H1 (cell line): ENCODE results near the gene PRRT1. TPM values are rescaled to one million over a fixed set of nuclear protein-coding genes. Genes with fewer than 3 reads are reported as not detected.

ENCODE experiments used
- CTCF ChIA-PET: fragments of 300-600 bp; sonication (Branson Sonifier 250); formaldehyde crosslinking; loops from one replicate; lab custom pipeline; 2021; ENCODE audit not compliant: partially characterized antibody; lab: Charles Lee
- POLR2A ChIA-PET: fragments of 300-600 bp; sonication (Branson Sonifier 250); formaldehyde crosslinking; loops from one replicate; lab custom pipeline; 2021; ENCODE audit warnings: inconsistent platforms; ENCODE audit not compliant: partially characterized antibody; lab: Charles Lee
- DNase-seq, 2 experiments: peaks; one replicate each; pipeline versions ENCODE4 v3.0.0 to v3.0.0-alpha.2; 2010 to 2022; ENCODE audit warnings: low spot score in 2 of 2, low read depth in 1 of 2, mixed read lengths in 1 of 2
- FAIRE-seq: peaks from 2 replicates; lab custom pipeline; 2011; peaks lifted over from hg19 to GRCh38; lab: Jason Lieb, UNC
- H2AFZ ChIP-seq: 2 replicates; pipeline ENCODE4 v1.8.1; 2012; ENCODE audit warnings: low read length, inconsistent platforms
- H2AK5ac ChIP-seq: 2 replicates; pipeline ENCODE4 v1.6.1; 2013; ENCODE audit warnings: low read depth, low read length
- H2BK120ac ChIP-seq: replicated peaks from 2 replicates; pipeline ENCODE3; 2013; ENCODE audit warnings: low read depth, low read length, inconsistent platforms
- H2BK12ac ChIP-seq: 2 replicates; pipeline ENCODE4 v1.6.1; 2013; ENCODE audit warnings: low read depth, low read length
- H2BK15ac ChIP-seq: 2 replicates; pipeline ENCODE4 v1.6.1; 2013; ENCODE audit warnings: low read length
- H2BK20ac ChIP-seq: 2 replicates; pipeline ENCODE4 v1.6.1; 2013; ENCODE audit warnings: low read length
- H2BK5ac ChIP-seq: 2 replicates; pipeline ENCODE4 v1.6.1; 2013; ENCODE audit warnings: low read depth, low read length
- H3K14ac ChIP-seq: 2 replicates; pipeline ENCODE4 v1.6.1; 2013; ENCODE audit warnings: inconsistent platforms; ENCODE audit not compliant: insufficient read length
- H3K18ac ChIP-seq: 2 replicates; pipeline ENCODE4 v1.6.1; 2013; ENCODE audit warnings: low read length; ENCODE audit errors: extremely low read depth
- H3K23ac ChIP-seq: 2 replicates; pipeline ENCODE4 v1.6.1; 2013; ENCODE audit warnings: inconsistent platforms; ENCODE audit not compliant: insufficient read length
- H3K23me2 ChIP-seq: 2 replicates; pipeline ENCODE4 v1.6.1; 2013; ENCODE audit warnings: low read depth, low read length
- H3K27ac ChIP-seq: 2 replicates; pipeline ENCODE4 v1.6.1; 2011; ENCODE audit warnings: low read depth, low read length, inconsistent platforms
- H3K27me3 ChIP-seq, 4 experiments: replicated peaks in 1 of 4; 1 replicate in 1 of 4; 2 replicates in 3 of 4; pipeline versions ENCODE4 v1.6.1 to v1.8.1; 2011 to 2013; ENCODE audit warnings: low read length in 3 of 4, mild to moderate bottlenecking in 3 of 4, inconsistent platforms in 2 of 4, mixed read lengths in 2 of 4, moderate library complexity in 1 of 4; ENCODE audit not compliant: control insufficient read depth in 3 of 4, insufficient read depth in 3 of 4; ENCODE audit errors: extremely low read depth in 1 of 4
- H3K36me3 ChIP-seq, 4 experiments: 2 replicates each; pipeline versions ENCODE4 v1.6.1 to v1.8.1; 2011 to 2013; ENCODE audit warnings: mild to moderate bottlenecking in 4 of 4, low read length in 3 of 4, moderate library complexity in 2 of 4, control low read depth in 1 of 4, inconsistent platforms in 1 of 4; ENCODE audit not compliant: insufficient read depth in 4 of 4, control insufficient read depth in 2 of 4
- H3K4ac ChIP-seq: replicated peaks from 2 replicates; pipeline ENCODE3; 2013; ENCODE audit warnings: low read length, low read depth, mixed read lengths, inconsistent platforms; ENCODE audit not compliant: insufficient read length
- H3K4me1 ChIP-seq, 4 experiments: replicated peaks in 1 of 4; 1 replicate in 1 of 4; 2 replicates in 3 of 4; pipeline versions ENCODE4 v1.6.1 to v1.8.1; 2011 to 2013; ENCODE audit warnings: low read length in 3 of 4, inconsistent platforms in 2 of 4, mixed read lengths in 1 of 4; ENCODE audit not compliant: insufficient read depth in 4 of 4, control insufficient read depth in 3 of 4
- H3K4me2 ChIP-seq, 2 experiments: 2 replicates each; pipeline versions ENCODE4 v1.6.1 to v1.8.1; 2011 to 2013; ENCODE audit warnings: low read depth in 2 of 2, low read length in 2 of 2, control low read depth in 1 of 2, inconsistent platforms in 1 of 2, mild to moderate bottlenecking in 1 of 2; ENCODE audit not compliant: insufficient read depth in 1 of 2
- H3K4me3 ChIP-seq, 4 experiments: fragments of 200-600, 300-600 bp in 1 of 4; sonication (generic), shearing (Covaris generic), sonication (Bioruptor Twin) in 1 of 4; 2 replicates each; pipeline versions ENCODE4 v1.5.1 to v1.8.1; 2011 to 2016; ENCODE audit warnings: low read length in 4 of 4, low read depth in 3 of 4, control low read depth in 2 of 4, inconsistent platforms in 2 of 4, mild to moderate bottlenecking in 2 of 4, mixed read lengths in 1 of 4, moderate library complexity in 1 of 4; ENCODE audit not compliant: insufficient read depth in 2 of 4; ENCODE audit errors: extremely low read depth in 1 of 4
- H3K56ac ChIP-seq: replicated peaks from 2 replicates; pipeline ENCODE3; 2013; ENCODE audit warnings: low read depth, mild to moderate bottlenecking, mixed read lengths, low read length, inconsistent platforms; ENCODE audit not compliant: insufficient read length
- H3K79me1 ChIP-seq: 2 replicates; pipeline ENCODE4 v1.6.1; 2013; ENCODE audit warnings: low read depth, low read length, control low read depth
- H3K79me2 ChIP-seq, 2 experiments: 2 replicates each; pipeline versions ENCODE4 v1.6.1 to v1.8.1; 2012 to 2013; ENCODE audit warnings: low read length in 2 of 2, mild to moderate bottlenecking in 2 of 2, inconsistent platforms in 1 of 2; ENCODE audit not compliant: insufficient read depth in 2 of 2, control insufficient read depth in 1 of 2
- H3K9ac ChIP-seq, 4 experiments: replicated peaks in 1 of 4; 1 replicate in 1 of 4; 2 replicates in 3 of 4; pipeline versions ENCODE4 v1.6.1 to v1.8.1; 2011 to 2013; ENCODE audit warnings: low read depth in 3 of 4, low read length in 3 of 4, control low read depth in 2 of 4, mild to moderate bottlenecking in 2 of 4, moderate library complexity in 2 of 4, inconsistent platforms in 1 of 4; ENCODE audit errors: extremely low read depth in 1 of 4
- H3K9me3 ChIP-seq, 2 experiments: 2 replicates each; pipeline versions ENCODE4 v1.6.1 to v1.8.1; 2012 to 2013; ENCODE audit warnings: mild to moderate bottlenecking in 2 of 2, moderate library complexity in 2 of 2, control low read depth in 1 of 2, inconsistent platforms in 1 of 2, low read depth in 1 of 2, low read length in 1 of 2, mixed read lengths in 1 of 2; ENCODE audit not compliant: insufficient read depth in 2 of 2
- H4K20me1 ChIP-seq, 2 experiments: replicated peaks in 1 of 2; 2 replicates each; pipeline versions ENCODE3 to v1.8.1; 2011 to 2013; ENCODE audit warnings: inconsistent platforms in 2 of 2, low read length in 2 of 2, mild to moderate bottlenecking in 1 of 2; ENCODE audit not compliant: insufficient read depth in 2 of 2, control insufficient read depth in 1 of 2
- H4K5ac ChIP-seq: 2 replicates; pipeline ENCODE4 v1.6.1; 2013; ENCODE audit warnings: low read length, low read depth, mixed read lengths, inconsistent platforms; ENCODE audit not compliant: insufficient read length
- H4K8ac ChIP-seq: 2 replicates; pipeline ENCODE4 v1.8.0; 2013; ENCODE audit warnings: mild to moderate bottlenecking, moderate library complexity, low read length, inconsistent platforms; ENCODE audit not compliant: insufficient read depth; ENCODE audit errors: extremely low read depth
- H4K91ac ChIP-seq: replicated peaks from 2 replicates; pipeline ENCODE3; 2013; ENCODE audit warnings: low read length, mixed read lengths, inconsistent platforms; ENCODE audit not compliant: insufficient read length
- CBX8 ChIP-seq: fragments of 300-800, 300-1000 bp; sonication (generic); IDR thresholded peaks from 2 replicates; pipeline ENCODE4 v1.7.1; 2016; ENCODE audit warnings: low read depth, low read length, borderline replicate concordance
- EP300 ChIP-seq, 2 experiments: IDR thresholded peaks; 1 replicate in 1 of 2; 2 replicates in 1 of 2; pipeline ENCODE4 v1.6.1; 2011 to 2012; ENCODE audit warnings: low read depth in 2 of 2, low read length in 2 of 2, mild to moderate bottlenecking in 2 of 2, borderline replicate concordance in 1 of 2, inconsistent platforms in 1 of 2, moderate library complexity in 1 of 2
- NANOG ChIP-seq: IDR thresholded peaks from 2 replicates; pipeline ENCODE4 v1.6.1; 2011; ENCODE audit warnings: low read length, low read depth, mild to moderate bottlenecking, inconsistent platforms; ENCODE audit not compliant: insufficient read depth, poor library complexity, severe bottlenecking
- POLR2A ChIP-seq, 2 experiments: IDR thresholded peaks; 1 replicate in 1 of 2; 2 replicates in 1 of 2; pipeline ENCODE4 v1.6.1; 2011; ENCODE audit warnings: low read depth in 2 of 2, low read length in 2 of 2, mild to moderate bottlenecking in 2 of 2; ENCODE audit errors: control extremely low read depth in 1 of 2
- RAD21 ChIP-seq, 2 experiments: IDR thresholded peaks in 1 of 2; conservative IDR thresholded peaks in 1 of 2; 2 replicates each; pipeline ENCODE4 v1.6.1; 2011; ENCODE audit warnings: low read depth in 2 of 2, low read length in 2 of 2, improper control_type of control experiment in 1 of 2, inconsistent platforms in 1 of 2, mild to moderate bottlenecking in 1 of 2, moderate library complexity in 1 of 2
- SP1 ChIP-seq: IDR thresholded peaks from 2 replicates; pipeline ENCODE4 v1.6.1; 2011; ENCODE audit warnings: low read depth, low read length
- ZNF274 ChIP-seq: IDR thresholded peaks from 2 replicates; pipeline ENCODE4 v1.7.0; 2012; ENCODE audit warnings: low read length, borderline replicate concordance; ENCODE audit errors: extremely low read depth
- WGBS, 2 experiments: shearing (Covaris generic) in 1 of 2; methylation state at CpG; one replicate each; pipeline versions ENCODE4 v1.1.6 to v1.1.7; 2013 to 2015; ENCODE audit warnings: low lambda C conversion rate in 2 of 2, mixed read lengths in 2 of 2, inconsistent platforms in 1 of 2, low coverage in 1 of 2, missing lambda C conversion rate in 1 of 2; ENCODE audit not compliant: insufficient replicate concordance in 2 of 2, insufficient coverage in 1 of 2, insufficient read length in 1 of 2; ENCODE audit errors: extremely low coverage in 1 of 2, missing lambda C conversion rate in 1 of 2; 5-methylcytosine and 5-hydroxymethylcytosine counted together
- polyA plus RNA-seq, 7 experiments: library from polyadenylated mRNA; depleted of rRNA in 3 of 7; stranded (reverse) in 5 of 7; unstranded in 2 of 7; fragments of >200 nt in 5 of 7; fragments of 200-250 nt in 2 of 7; gene quantifications; 1 replicate in 5 of 7; 2 replicates in 1 of 7; 4 replicates in 1 of 7; pipeline versions ENCODE4 v1.2.1 to v1.2.3, GENCODE V29; 2011 to 2013; ENCODE audit warnings: missing spikeins in 2 of 7, mixed read lengths in 2 of 7
- total RNA-seq: library from RNA; stranded (reverse); fragmentation: NEBNext Ultra II Directional; extraction: Animal tissue kit (Norgen Biotek cat#: 25700); gene quantifications from 2 replicates; pipeline ENCODE4 v1.2.1, GENCODE V29; 2021

The PRRT1 gene
- total and polyA plus RNA-seq, 2 of the 8 experiments (the other 6 are each of a cell fraction or from before 2014, with no cell fraction given), result 0.71 to 2.8 TPM

DNA sequence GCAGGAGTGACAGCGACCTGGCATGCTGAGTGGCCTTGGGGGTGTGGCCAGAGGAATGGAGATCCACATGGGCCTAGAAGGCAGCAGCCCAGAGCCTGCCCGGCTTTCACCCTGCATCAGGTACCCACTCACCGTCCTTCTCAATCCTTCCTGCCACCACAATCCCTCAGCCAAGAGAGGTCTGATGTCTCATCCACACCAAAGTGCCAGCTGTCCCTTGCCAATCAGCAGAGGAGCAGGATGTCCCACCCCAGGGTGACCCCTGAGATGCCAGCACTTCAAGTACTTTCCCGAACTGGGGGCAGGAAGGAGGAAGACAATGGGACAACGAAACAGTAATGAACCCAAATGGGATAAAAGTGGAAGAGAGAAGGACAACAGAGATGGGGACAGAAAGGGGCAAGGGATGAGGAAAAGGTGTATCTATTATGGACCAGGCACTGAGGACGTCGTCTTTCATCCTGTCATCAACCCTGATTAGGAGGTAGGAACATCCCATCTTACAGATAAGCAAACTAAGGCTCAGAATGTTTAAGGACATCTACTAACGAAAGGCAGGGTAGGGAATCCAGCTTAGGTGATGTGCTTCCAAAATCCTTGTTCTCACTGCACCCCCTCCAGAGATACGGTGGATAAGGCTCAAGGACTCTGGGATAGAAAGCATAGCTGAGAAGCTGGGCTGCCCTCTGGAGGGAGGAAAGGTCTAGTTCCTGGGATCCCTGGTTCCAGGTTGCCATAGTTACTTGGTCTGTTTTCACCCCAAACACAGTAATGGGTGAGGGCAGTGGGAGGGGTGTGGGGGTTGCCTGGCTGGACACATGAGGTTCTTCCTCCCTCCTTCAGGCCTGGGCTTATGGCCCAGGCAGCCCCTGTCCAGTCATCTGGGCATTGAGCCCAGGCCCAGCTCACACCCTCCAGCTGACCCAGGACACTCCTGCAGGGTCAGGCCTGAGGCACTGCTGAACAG, 38.1 kb downstream of the PRRT1 start:
- H4K91ac ChIP-seq, result no peak overlapping the region
- no peak overlapping the region for H2BK20ac ChIP-seq
- no peak overlapping the region for H3K23ac ChIP-seq
- peak overlapping the region; percentile 47; the same call in 1 of the 2 replicates for H4K8ac ChIP-seq
- H3K27me3 ChIP-seq, result peaks cover 0 to 5% (median 4%) of the 10 kb centered on the region in 4 experiments; a peak in 5 of 7 replicates
- no peak overlapping the region; the same call in 1 of the 2 replicates for H2AK5ac ChIP-seq
- ChIA-PET CTCF (interaction anchor here (0.8 to 2.4 kb wide), 14 partner anchors 10 to 322 kb away, joined by 3 to 9 read pairs (median 5); no protein-coding TSS in a partner anchor), POLR2A (interaction anchor here (0.9 to 1.6 kb wide), 7 partner anchors 10 to 155 kb away, joined by 3 to 9 read pairs (median 3); partner anchors contain the start of genes ATF6B, NELFE, PRRT1 and SKIC2)
- no peak overlapping the region for H2BK15ac ChIP-seq
- peak overlapping the region; percentile 4; the same call in 1 of the 2 replicates for H2BK12ac ChIP-seq
- DNase-seq, result no peak
- H3K27ac ChIP-seq, result peak overlapping the region; percentile 91
- H4K5ac ChIP-seq, result no peak overlapping the region
- peak overlapping the region in 1 of 4 experiments; percentile 50; a peak in 2 of 7 replicates for H3K9ac ChIP-seq
- no peaks in the 10 kb centered on the region for H3K79me1 ChIP-seq
- FAIRE-seq, result no peak
- H3K23me2 ChIP-seq, result no peaks in the 10 kb centered on the region
- H3K4me1 ChIP-seq, result peaks cover 0 to 10% (median 4%) of the 10 kb centered on the region in 4 experiments; a peak in 6 of 7 replicates
- H3K9me3 ChIP-seq, result no peaks in the 10 kb centered on the region
- no peaks in the 10 kb centered on the region for H3K79me2 ChIP-seq
- H3K36me3 ChIP-seq, result peaks cover 6 to 20% (median 9%) of the 10 kb centered on the region in 4 experiments; a peak in 6 of 8 replicates
- no peak overlapping the region; the same call in 1 of the 2 replicates for H3K18ac ChIP-seq
- no peak overlapping the region for H3K4me3 ChIP-seq
- no peak overlapping the region for H2BK5ac ChIP-seq
- WGBS, 2 experiments, result 86% methylated on average over 9 of the region's 9 CpGs; no CpG with 5 or more reads in 1 of the 2 experiments
- no peak overlapping the region for H3K4me2 ChIP-seq
- no peak overlapping the region for H2BK120ac ChIP-seq
- H3K56ac ChIP-seq, result no peak overlapping the region
- H3K4ac ChIP-seq, result no peak overlapping the region
- no peak overlapping the region for H2AFZ ChIP-seq
- H3K14ac ChIP-seq, result no peak overlapping the region
- H4K20me1 ChIP-seq, result peaks cover 3 to 5% of the 10 kb centered on the region in 2 experiments
- no peak for TF ChIP-seq ZNF274
- TF ChIP-seq SP1, result 0 out of 2 replicates have a peak, but pooled peaks have one; percentile 46
- TF ChIP-seq CBX8, result no peak
- TF ChIP-seq RAD21 (IDR thresholded peaks at IDR 0.05 in 1 of 2, conservative IDR thresholded peaks at IDR 0.05 in 1 of 2; ENCODE audit: low read depth in 2 of 2, low read length in 2 of 2), result peak; percentile 46 to 59
- TF ChIP-seq EP300 (IDR thresholded peaks at IDR 0.05; ENCODE audit: borderline replicate concordance in 1 of 2, low read depth in 2 of 2, low read length in 2 of 2), result peak in 1 of 2 experiments; percentile 67; a peak in 1 of 3 replicates
- TF ChIP-seq POLR2A (IDR thresholded peaks at IDR 0.05; ENCODE audit: control extremely low read depth in 1 of 2, low read depth in 2 of 2, low read length in 2 of 2), result peak in 1 of 2 experiments; percentile 31; a peak in 1 of 3 replicates
- TF ChIP-seq NANOG, result no peak
